Measurements from ENCODE around the gene BRD1.
"Not testable (repeated sequence)": the region's sequence is repeated elsewhere in the genome, so short reads cannot be mapped to it uniquely, and the experiment has no call there.

BRD1 gene

GRCh38 chr22:49825944-49826602 is 1.6 kb downstream of the BRD1 start:
- DNase-seq, result no peak

DNA sequence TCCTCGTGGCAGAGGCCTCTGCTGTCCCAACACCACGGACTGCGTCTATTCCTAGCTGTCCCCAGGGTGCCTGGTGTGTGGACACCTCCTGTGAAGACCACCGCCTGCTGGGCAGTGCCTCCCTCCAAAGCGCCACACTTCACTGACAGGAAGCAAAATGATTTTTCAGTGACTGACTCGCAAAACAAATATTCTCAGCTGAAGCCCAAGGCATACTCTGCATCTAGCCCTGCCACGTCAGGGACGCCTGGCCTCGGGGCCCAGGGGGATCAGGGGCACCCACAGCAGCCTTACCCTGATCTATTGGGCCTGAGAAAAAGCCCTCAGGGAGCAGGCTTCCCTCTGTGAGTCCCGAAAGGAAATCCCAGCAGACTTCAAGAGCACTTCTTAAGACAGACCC is 2.2 kb downstream of the BRD1 start:
- no peak for DNase-seq

- DNase-seq, result no peak
These were observed 2.7 kb downstream of the BRD1 start for GRCh38 chr22:49824936-49825335.

DNA sequence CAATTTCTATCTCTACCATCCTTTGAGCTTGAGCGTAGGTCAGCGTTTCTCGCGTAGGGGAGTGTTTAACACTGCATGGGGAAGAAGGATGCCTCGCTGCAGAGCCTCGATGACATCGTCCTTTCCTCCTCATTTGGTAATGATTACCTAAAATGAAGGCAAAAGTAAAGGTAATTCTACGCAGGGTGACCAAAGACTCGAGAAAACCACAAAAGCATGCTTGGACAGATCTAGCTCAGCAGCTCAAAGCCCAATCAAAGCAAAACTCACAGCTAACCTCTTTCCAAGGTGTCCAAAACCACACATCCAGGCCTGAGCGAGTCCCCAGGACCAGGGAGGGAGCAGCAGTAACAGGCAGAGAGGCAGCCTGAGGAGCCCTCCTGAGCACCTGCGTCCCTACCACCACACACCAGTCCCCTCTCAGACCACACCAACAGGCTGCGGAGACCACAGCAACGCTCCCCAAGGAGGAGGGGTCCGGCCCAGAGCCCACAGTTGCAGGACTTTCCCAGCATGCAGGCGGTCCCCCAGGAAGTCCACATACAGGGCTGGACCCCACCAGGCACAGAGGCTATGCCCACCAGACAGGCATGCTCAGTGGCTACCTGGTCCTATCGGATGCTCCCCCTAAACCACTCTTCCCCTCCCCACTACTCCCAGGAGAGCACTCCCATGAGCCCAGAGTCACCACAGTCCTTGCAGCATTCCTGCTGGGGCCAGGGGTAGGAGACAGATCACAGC is 3.3 kb downstream of the BRD1 start:
- DNase-seq, result no peak

- no peak for DNase-seq
These were observed 4.2 kb downstream of the BRD1 start for GRCh38 chr22:49823289-49824045.

- not testable (repeated sequence) for DNase-seq
These were observed 5.9 kb downstream of the BRD1 start for GRCh38 chr22:49821741-49822140.

GRCh38 chr22:49820984-49821383 is 6.7 kb downstream of the BRD1 start:
- DNase-seq, result no peak

- DNase-seq, result no peak
These were observed 10.3 kb downstream of the BRD1 start for GRCh38 chr22:49817359-49817758.

DNA sequence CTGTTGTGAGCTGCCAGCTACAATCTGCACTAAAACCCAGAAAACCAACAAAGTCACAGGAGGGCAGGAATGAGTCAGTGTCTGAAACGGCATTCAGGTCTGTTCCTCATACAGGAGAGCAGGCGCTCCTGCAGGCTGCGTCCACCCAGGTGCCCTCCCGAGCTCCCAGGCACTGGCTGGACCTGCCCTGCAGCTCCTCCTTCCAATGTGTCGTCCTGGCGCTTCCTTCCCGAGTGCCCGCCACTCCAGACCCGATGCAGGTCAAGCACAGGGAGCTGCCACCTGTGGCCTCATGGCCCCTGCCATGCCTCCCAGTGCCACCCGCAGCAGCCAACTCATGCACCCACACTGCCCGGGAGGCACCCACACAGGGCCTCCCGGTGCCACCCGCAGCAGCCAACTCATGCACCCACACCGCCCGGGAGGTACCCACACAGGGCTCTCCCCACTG is 12.0 kb downstream of the BRD1 start:
- no peak for DNase-seq

GRCh38 chr22:49814856-49815255 is 12.8 kb downstream of the BRD1 start:
- no peak for DNase-seq

GRCh38 chr22:49814164-49814686 is 13.4 kb downstream of the BRD1 start:
- DNase-seq, result no peak

- no peak for DNase-seq
These were observed 14.8 kb downstream of the BRD1 start for GRCh38 chr22:49812838-49813237.

DNA sequence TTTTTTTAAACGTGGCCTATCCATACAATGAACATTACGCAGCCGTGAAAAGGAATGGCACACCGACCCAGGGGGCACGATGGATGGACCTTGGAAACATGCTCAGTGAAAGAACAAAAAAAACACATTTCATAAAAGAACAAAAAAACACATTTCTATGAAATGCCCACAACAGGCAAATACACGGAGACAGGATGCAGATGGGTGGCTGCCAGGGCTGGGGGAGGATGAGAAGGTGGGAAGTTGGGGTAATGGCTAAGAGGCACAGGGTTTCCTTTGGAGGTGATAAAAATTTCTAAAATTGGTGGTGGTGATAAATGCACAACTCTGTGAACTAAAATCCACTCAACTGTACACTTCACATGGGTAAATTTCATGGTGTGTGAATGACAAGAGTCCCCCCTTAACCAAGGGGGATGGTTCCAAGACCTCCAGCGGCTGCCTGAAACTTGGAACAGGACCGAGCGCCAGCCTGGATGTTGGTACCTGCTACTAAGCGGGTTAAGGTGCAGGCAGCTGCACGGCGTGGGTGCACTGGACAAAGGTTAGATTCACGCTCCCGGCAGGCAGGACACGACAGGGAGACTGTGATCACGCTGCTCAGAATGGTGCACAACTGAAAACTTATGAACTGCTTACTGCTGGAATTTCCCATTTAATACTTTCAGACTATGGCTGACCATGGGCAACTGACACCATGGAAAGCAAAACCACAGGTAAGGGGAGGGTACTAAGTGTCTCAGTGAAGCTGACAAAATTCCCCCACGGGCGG is 16.5 kb downstream of the BRD1 start:
- DNase-seq, result no peak

DNA sequence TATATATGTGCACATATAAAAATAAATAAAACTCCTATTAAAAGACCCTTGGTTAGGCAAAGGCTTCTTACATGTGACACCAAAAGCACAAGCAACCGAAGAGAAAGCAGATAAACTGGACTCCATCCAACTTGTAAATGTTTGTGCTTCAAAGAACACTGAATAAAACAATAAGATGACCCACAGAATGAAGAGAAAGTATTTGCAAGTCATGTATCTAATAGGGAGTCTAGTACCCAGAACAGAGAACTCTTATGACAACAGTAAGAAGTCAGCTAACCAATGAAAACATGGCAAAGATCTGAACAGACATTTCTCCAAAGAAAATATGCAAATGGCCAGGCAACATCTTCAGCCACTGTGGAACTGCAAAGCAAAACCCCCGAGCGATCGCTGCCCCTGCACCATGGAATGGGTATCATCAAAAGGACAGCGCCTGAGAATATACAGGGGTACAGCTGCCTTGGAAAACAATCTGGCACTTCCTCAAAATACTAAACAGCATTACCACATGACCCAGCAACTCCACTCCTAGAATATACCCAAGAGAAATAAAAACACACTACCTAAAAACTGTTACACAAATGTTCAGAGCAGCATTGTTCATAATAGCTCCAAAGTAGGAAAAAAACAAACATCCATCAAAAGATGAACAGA is 17.2 kb downstream of the BRD1 start:
- DNase-seq, result no peak

DNA sequence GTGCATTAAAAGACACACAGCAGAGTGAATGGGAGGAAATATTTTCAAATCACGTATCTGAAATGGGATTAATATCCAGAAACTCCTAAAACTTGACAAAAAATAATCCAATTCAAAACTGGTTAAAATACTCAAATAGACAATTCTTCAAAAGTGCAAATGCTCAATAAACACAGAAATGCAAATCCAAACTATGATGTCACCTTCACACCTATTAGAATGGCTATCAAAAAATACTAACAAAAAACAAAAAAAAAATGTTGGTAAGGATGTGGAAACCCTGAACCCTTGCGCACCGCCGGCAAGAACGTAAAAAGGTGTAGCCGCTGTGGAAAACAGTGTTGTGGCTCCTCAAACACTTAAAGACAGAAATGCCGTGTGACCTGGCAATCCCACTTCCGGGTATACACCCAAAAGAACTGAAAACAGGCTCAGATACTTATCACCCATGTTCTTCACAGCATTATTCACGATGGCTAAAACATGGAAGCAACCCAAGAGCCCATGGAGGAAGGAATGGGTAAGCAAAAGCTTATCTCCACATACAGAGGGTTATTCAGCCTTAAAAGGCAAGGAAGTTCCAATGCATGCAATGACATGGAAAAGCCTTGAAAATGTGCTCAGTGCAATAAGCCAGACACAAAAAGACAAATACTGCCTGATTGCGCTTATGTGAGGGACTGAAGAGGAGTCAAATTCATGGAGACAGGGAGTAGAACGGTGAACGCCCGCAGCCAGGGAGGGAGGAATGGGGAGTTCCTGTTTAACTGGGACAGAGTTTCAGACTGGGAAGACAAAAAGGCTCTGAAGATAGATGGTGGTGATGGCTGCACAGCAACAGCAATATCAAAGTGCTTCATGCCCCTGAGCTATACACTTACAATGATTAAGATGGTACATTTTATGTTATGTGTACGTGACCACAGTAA is 19.6 kb downstream of the BRD1 start:
- DNase-seq, result no peak

DNA sequence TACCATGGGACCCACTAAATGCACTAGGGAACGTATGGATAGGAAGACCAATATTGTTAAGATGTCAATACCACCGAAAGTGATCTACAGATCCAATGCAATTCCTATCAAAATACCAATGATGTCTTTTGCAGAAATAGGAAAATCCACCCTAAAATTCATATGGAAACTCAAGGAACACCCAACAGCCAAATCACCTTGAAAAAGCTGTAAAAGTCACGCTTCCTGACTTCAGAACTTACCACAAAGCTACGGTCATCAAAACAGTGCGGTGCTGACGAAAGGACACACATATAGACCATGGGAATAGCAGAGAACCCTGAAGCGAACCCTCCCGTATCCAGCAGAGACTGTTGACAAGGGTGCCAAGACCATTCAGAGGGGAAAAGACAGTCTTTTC is 20.5 kb downstream of the BRD1 start:
- DNase-seq, result no peak

DNA sequence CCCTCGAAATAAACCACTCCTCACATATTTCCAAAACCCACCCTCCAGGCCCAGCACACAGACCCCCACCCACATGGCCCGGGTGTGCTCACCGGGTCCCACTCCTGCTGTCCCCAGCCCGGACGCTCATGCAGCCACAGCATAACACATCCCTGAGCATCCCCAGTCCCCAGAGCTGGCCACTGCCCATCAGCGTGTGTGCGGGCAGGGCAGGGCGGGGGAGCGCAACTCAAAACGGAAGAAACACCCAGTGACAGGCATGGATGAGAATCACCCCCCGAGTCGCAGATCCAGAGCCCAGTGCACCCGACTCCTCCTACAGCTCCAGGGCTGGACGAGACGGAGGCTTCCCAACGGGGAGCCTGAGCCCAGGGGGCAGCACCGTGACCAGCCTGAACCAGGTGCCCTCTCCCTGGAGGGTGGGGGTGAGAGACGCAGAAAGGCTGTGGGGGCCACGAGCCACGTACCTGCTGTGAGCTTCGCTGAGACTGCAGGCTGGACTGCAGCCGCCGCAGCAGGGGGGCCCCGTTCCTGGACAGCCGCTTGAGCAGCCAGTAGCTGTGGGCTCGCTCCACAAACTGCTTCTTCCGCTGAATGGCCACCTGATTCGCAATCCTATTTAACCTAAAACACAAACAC is 23.8 kb downstream of the BRD1 start:
- no peak for DNase-seq

- no peak for DNase-seq
These were observed 24.5 kb downstream of the BRD1 start for GRCh38 chr22:49803134-49803533.

- no peak for DNase-seq
These were observed 26.1 kb downstream of the BRD1 start for GRCh38 chr22:49801391-49802060.
